HEK293 (cell line): ENCODE measurements around the gene C10orf67.

Experiments used
- HOXA7 ChIP-seq: sonication (generic); formaldehyde crosslinking; IDR thresholded peaks from 2 replicates; pipeline ENCODE4 v1.8.1; 2022; ENCODE audit warnings: missing genetic modification reagents, borderline replicate concordance
- KLF16 ChIP-seq: fragments of 450-650 bp; formaldehyde crosslinking; IDR thresholded peaks from 2 replicates; pipeline ENCODE4 v1.5.1; 2017; ENCODE audit warnings: missing biosample characterization, missing genetic modification characterization
- OVOL3 ChIP-seq: fragments of 450-650 bp; formaldehyde crosslinking; IDR thresholded peaks from 2 replicates; pipeline ENCODE4 v1.5.1; 2016; ENCODE audit warnings: missing biosample characterization, missing genetic modification characterization
- PRDM1 ChIP-seq: fragments of 450-650 bp; formaldehyde crosslinking; IDR thresholded peaks from 2 replicates; pipeline ENCODE4; 2016; ENCODE audit warnings: missing biosample characterization, missing genetic modification characterization
- PRDM10 ChIP-seq: fragments of 450-650 bp; formaldehyde crosslinking; IDR thresholded peaks from 2 replicates; pipeline ENCODE4 v1.5.1; 2016; ENCODE audit warnings: missing biosample characterization, missing genetic modification characterization
- REST ChIP-seq: fragments of 450-650 bp; formaldehyde crosslinking; IDR thresholded peaks from 2 replicates; pipeline ENCODE4 v1.5.1; 2016; ENCODE audit warnings: missing biosample characterization, missing genetic modification characterization
- SALL2 ChIP-seq: fragments of 450-650 bp; formaldehyde crosslinking; IDR thresholded peaks from 2 replicates; pipeline ENCODE4 v1.5.0; 2017; ENCODE audit warnings: missing biosample characterization, mild to moderate bottlenecking, missing genetic modification characterization, borderline replicate concordance
- ZBTB21 ChIP-seq: fragments of 450-650 bp; formaldehyde crosslinking; IDR thresholded peaks from 2 replicates; pipeline ENCODE4 v1.5.1; 2017; ENCODE audit warnings: missing biosample characterization, missing genetic modification characterization
- ZBTB48 ChIP-seq: fragments of 450-650 bp; formaldehyde crosslinking; IDR thresholded peaks from 2 replicates; pipeline ENCODE4 v1.5.1; 2016; ENCODE audit warnings: missing biosample characterization, missing genetic modification characterization
- ZFP41 ChIP-seq: fragments of 450-650 bp; formaldehyde crosslinking; IDR thresholded peaks from 2 replicates; pipeline ENCODE4 v1.5.1; 2016; ENCODE audit warnings: missing biosample characterization, missing genetic modification characterization, borderline replicate concordance
- ZNF169 ChIP-seq: fragments of 450-650 bp; formaldehyde crosslinking; IDR thresholded peaks from 2 replicates; pipeline ENCODE4 v1.5.1; 2016; ENCODE audit warnings: missing biosample characterization, missing genetic modification characterization
- ZNF280C ChIP-seq: fragments of 450-650 bp; formaldehyde crosslinking; IDR thresholded peaks from 2 replicates; pipeline ENCODE4 v1.5.1; 2016; ENCODE audit warnings: missing biosample characterization, missing genetic modification characterization
- ZNF335 ChIP-seq: fragments of 450-650 bp; formaldehyde crosslinking; conservative IDR thresholded peaks from 2 replicates; pipeline ENCODE4 v1.5.1; 2016; ENCODE audit warnings: missing biosample characterization, missing genetic modification characterization
- ZNF341 ChIP-seq: fragments of 450-650 bp; formaldehyde crosslinking; IDR thresholded peaks from 2 replicates; pipeline ENCODE4; 2016; ENCODE audit warnings: low read depth, missing biosample characterization, missing genetic modification characterization
- ZNF423 ChIP-seq: fragments of 450-650 bp; formaldehyde crosslinking; IDR thresholded peaks from 2 replicates; pipeline ENCODE4 v1.5.1; 2016; ENCODE audit warnings: missing biosample characterization, missing genetic modification characterization
- ZNF513 ChIP-seq: fragments of 450-650 bp; IDR thresholded peaks from 2 replicates; pipeline ENCODE4 v1.5.1; 2018; ENCODE audit warnings: missing biosample characterization, missing genetic modification characterization
- ZNF544 ChIP-seq: fragments of 450-650 bp; formaldehyde crosslinking; IDR thresholded peaks from 2 replicates; pipeline ENCODE4 v1.5.0; 2017; ENCODE audit warnings: missing biosample characterization, missing genetic modification characterization
- ZNF560 ChIP-seq: fragments of 450-650 bp; formaldehyde crosslinking; IDR thresholded peaks from 2 replicates; pipeline ENCODE4 v1.5.1; 2017; ENCODE audit warnings: missing biosample characterization, missing genetic modification characterization, borderline replicate concordance
- ZNF561 ChIP-seq: fragments of 450-650 bp; IDR thresholded peaks from 2 replicates; pipeline ENCODE4 v1.5.1; 2018; ENCODE audit warnings: missing biosample characterization, missing genetic modification characterization, borderline replicate concordance
- ZNF654 ChIP-seq: fragments of 450-650 bp; formaldehyde crosslinking; IDR thresholded peaks from 2 replicates; pipeline ENCODE4 v1.5.1; 2016; ENCODE audit warnings: low read depth, missing biosample characterization, missing genetic modification characterization
- ZNF704 ChIP-seq: fragments of 450-650 bp; formaldehyde crosslinking; IDR thresholded peaks from 2 replicates; pipeline ENCODE4 v1.5.1; 2016; ENCODE audit warnings: missing biosample characterization, missing genetic modification characterization
- ZSCAN23 ChIP-seq: fragments of 450-650 bp; formaldehyde crosslinking; IDR thresholded peaks from 2 replicates; pipeline ENCODE4 v1.5.1; 2016; ENCODE audit warnings: missing biosample characterization, missing genetic modification characterization

The C10orf67 gene

GRCh38 chr10:23156447-23157150 is 188.0 kb downstream of the C10orf67 start (continued):
- TF ChIP-seq ZNF544 (tag by site-specific recombination) (0 out of 2 replicates have a peak, but pooled peaks have one; percentile 38), ZNF169 (tag by site-specific recombination) (no peak), ZNF561 (no peak), PRDM1 (peak; percentile 89), KLF16 (tag by site-specific recombination) (no peak), HOXA7 (no peak), ZNF280C (tag by site-specific recombination) (no peak), ZNF335 (tag by site-specific recombination) (no peak), ZNF423 (tag by site-specific recombination) (no peak), ZBTB21 (tag by site-specific recombination) (no peak), ZBTB48 (no peak), OVOL3 (tag by site-specific recombination) (no peak), ZNF704 (tag by site-specific recombination) (no peak), ZSCAN23 (no peak), ZFP41 (tag by site-specific recombination) (no peak), ZNF654 (tag by site-specific recombination) (no peak), SALL2 (peak; percentile 21; the same call in 1 of the 2 replicates), PRDM10 (no peak), ZNF560 (tag by site-specific recombination) (no peak), ZNF341 (tag by site-specific recombination) (no peak), REST (no peak), ZNF513 (tag by site-specific recombination) (no peak)
